ENCODE results near the gene VPS37C. TPM values are rescaled to one million over a fixed set of nuclear protein-coding genes. Genes with fewer than 3 reads are reported as not detected.

VPS37C gene
- polyA plus RNA-seq, 1 donor from 2014 or later = 2.0 TPM

DNA sequence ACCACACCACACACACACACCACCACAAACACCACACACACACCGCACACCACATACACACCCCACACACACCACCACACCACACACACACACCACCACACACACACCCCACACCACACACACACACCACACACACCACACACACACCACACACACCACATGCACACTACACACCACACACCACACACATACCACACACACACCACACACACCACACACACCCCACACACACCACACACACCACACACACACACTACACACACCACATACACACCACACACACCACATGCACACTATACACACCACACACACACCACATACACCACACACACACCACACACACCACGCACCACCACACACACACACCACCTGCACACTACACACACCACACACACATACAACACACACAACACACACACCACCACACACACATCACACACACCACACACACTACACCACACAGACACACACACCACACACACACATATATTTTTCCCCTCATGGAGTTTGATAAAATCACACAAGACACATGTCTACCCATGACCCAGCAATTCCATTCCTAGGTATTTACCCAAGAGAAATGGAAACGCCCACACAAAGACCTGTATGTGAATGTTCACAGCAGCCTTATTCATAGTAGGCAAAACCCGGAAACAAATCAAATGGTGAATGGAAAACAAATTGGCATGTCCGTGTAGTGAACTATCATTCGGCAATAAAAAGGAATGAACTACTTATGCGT, 44.6 kb downstream of the VPS37C start:
- Mint-ChIP-seq H3K4me1 (peaks cover 7 to 10% (median 9%) of the 10 kb centered on the region in 3 donors), H3K27ac (no peak overlapping the region), H3K9me3 (no peaks in the 10 kb centered on the region), H3K4me3 (no peak overlapping the region), H3K27me3 (no peaks in the 10 kb centered on the region), H3K36me3 (no peaks in the 10 kb centered on the region)

DNA sequence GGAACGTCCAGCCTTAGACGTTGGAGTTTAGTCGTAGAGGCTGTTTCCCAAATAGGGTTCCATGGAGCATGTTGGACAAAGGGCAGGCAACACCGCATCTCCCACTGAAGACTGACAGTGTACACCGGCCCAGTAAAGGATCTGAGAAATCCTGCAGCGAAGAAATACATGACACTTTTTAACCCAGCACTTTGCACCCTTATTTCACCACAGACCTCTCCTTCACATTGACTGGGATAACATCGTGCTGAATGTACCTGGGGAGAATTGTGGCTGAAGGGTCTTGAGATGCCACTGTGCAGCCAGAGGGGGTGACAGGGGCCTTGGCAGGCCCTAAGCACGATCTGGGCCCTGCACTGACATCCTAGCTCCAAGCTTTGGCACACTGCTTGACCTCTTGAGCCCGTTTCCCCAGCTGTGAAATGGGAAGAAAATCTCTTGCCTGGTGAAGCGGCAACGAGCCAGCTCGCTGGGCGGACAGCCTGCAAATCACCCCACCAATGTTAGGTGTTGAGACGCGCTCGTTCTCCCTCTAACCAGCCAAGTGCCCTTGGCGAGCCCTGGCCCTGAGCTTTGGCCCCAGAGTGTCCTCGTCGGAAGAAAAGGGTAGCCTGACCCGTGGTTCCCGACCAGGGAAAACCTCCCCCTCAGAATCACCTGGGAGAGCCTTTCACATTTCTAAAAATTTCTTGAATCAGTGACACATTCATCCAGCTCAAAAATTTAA, 45.6 kb downstream of the VPS37C start:
- Mint-ChIP-seq H3K4me1 (peaks cover 7 to 10% (median 9%) of the 10 kb centered on the region in 3 donors), H3K27ac (peak overlapping the region in 2 of 3 donors; percentile 22 to 53), H3K4me3 (no peak overlapping the region), H3K27me3 (no peaks in the 10 kb centered on the region), H3K9me3 (no peaks in the 10 kb centered on the region), H3K36me3 (no peaks in the 10 kb centered on the region)

DNA sequence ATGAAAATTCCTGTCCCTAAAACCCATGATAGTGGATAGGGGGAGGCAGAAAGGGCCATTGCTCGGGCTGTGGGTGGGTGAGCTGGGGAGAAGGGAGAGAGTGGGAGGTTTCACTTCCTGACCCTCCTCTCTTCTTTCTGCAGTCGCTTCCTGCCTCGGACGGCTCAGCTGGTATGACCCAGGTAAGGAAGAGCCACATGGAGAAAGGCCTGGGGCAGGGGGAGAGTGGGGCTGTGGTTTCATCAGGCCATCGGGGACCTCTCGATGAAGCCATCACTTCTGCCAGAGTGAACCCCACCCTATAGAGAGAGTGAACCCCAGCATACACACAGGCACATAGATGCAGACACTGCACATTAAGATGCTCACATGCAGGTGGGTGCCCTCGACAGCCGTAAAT, 46.3 kb downstream of the VPS37C start:
- Mint-ChIP-seq H3K27me3 (no peaks in the 10 kb centered on the region), H3K9me3 (no peaks in the 10 kb centered on the region), H3K36me3 (no peaks in the 10 kb centered on the region), H3K4me1 (peaks cover 7 to 10% (median 9%) of the 10 kb centered on the region in 3 donors), H3K27ac (peak overlapping the region in 2 of 3 donors; percentile 22 to 63), H3K4me3 (peak overlapping the region in 1 of 4 donors; percentile 63)

DNA sequence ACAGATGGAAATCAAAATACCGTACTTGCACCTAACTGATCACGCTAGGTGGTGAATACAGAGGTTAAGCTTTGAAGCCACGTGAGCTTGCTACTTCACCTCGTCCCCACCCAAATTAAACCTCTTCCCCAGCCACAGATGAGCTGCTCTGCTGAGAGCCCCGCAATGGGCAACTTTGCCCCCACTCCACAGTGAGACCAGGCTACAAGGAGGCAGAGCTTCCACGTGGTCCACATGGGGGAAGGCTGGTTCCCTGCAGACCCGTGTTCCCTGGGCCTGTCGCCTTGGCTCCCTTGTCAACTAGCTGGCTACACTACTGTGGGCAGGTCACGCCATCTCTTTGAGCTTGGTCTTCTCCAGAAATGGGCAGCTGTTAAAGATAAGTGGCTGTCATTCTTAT, 48.0 kb downstream of the VPS37C start:
- no peaks in the 10 kb centered on the region for H3K36me3 Mint-ChIP-seq
- H3K4me1 Mint-ChIP-seq = peaks cover 7 to 9% (median 7%) of the 10 kb centered on the region in 3 donors
- no peak overlapping the region for H3K27ac Mint-ChIP-seq
- no peaks in the 10 kb centered on the region for H3K27me3 Mint-ChIP-seq
- peak overlapping the region in 1 of 4 donors; percentile 60 for H3K4me3 Mint-ChIP-seq
- H3K9me3 Mint-ChIP-seq = no peaks in the 10 kb centered on the region

DNA sequence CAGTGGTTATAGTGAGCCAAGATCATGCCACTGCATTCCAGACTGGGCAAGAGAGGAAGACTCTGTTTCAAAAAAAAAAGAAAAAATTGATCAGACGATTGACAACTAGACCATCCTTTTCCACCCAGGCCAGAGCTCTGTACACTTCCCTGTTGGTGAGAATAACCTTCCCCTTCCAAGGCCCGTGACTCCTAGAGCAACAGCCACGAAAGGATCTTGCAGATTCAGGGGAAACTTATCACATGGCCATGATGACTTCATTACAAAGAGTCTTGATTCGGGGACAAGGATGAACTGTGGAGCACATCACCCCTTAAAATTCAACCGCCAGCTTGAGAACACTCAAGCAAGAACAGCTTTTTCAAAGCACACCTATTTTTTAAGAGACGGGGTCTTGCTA, 48.7 kb downstream of the VPS37C start:
- Mint-ChIP-seq H3K27ac (no peak overlapping the region), H3K4me3 (no peak overlapping the region), H3K36me3 (no peaks in the 10 kb centered on the region), H3K4me1 (peaks cover 7 to 9% (median 7%) of the 10 kb centered on the region in 3 donors), H3K9me3 (no peaks in the 10 kb centered on the region), H3K27me3 (no peaks in the 10 kb centered on the region)

DNA sequence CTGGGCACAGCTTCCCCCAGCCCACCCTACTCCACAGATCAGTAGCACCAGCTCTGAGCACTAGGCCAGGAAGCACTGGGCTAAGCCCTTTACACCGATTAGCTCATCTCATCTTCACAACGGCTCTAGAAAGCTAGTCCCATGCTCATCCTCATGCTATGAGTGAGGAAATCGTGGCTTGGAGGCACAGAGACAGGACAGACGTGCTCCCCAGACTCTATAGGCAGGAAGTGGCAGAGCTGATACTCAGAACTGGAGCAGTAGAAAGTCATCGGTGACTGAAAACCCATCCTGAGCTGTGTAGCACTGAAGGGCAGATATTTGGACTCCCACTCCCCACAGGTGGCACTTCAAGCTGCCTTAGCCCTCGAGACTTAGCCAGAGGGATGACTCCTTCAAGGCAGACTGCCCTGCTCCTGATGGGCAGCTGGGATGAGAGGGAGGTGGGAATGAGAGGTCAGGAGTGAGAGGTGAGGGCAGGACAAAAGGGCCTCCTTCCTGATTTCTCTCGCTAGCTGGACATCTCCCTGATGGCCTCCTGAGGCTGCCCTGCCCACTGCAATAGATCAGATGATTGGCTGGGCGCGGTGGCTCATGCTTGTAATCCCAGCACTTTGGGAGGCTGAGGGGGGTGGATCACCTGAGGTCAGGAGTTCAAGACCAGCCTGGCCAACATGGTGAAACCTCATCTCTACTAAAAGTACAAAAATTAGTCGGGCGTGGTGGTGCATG, 49.3 kb downstream of the VPS37C start:
- Mint-ChIP-seq H3K9me3 (no peaks in the 10 kb centered on the region), H3K27me3 (no peaks in the 10 kb centered on the region), H3K4me3 (peak overlapping the region in 2 of 4 donors; percentile 21 to 32), H3K36me3 (no peaks in the 10 kb centered on the region), H3K27ac (peak overlapping the region in 1 of 3 donors; percentile 78), H3K4me1 (peaks cover 6 to 9% (median 7%) of the 10 kb centered on the region in 3 donors)

DNA sequence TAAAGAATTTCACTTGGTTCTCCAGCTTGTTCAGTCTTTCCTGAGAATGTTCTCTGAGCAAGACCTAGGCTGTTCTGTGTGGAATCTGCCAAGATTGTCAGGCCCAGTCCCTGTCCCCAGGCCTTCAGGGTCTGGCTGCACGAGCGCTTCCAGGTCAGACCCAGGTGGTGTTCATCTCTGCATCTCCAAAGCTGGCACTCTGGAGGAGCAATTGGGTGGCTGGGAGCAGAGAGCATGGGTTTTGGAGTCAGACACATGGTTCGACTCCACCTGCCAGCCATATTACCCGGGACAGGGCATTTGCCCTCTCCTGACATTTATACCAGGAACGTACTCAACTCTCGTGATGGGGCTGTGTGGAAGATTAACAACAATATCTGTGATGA, 50.2 kb downstream of the VPS37C start:
- no peaks in the 10 kb centered on the region for H3K27me3 Mint-ChIP-seq
- no peak overlapping the region for H3K27ac Mint-ChIP-seq
- H3K4me1 Mint-ChIP-seq = peaks cover 2 to 9% (median 7%) of the 10 kb centered on the region in 3 donors
- H3K36me3 Mint-ChIP-seq = no peaks in the 10 kb centered on the region
- no peaks in the 10 kb centered on the region for H3K9me3 Mint-ChIP-seq
- H3K4me3 Mint-ChIP-seq = no peak overlapping the region

DNA sequence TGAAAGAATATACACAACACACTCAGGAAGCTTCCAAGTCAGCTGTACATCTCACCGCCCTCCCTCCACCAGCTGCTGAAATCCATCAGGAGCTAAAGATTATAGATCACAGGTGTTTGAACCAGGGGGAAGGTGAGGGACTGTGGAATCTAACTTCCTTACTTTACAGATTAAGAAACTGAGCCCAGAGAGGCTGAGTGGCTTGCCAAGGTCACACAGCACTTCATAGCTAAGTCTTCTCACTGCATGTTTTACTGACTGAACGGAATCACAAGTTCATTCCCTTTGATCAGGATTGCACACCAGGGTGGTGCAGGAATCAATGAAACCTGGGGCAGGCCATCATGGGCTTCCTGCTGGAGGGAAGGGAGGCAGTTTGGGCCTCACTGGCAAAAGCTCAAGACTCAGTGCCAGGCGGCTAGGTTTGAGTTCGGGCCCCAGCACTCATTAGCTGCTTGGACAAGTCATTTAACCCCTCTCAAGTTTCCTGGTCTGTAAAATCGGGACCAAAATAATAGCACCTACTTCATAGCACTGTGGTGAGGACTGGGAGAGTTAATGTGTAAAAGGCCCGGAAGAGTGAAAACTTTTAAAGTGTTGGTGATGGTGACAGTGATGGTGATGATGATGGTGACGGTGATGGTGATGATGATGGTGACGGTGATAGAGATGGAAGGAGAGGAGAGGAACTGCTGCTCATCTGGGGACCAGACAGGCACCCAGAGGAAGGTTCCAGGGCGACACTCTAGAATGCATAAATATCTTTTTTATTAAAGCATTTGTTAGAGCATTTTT, 50.8 kb downstream of the VPS37C start:
- Mint-ChIP-seq H3K27me3 (no peaks in the 10 kb centered on the region), H3K27ac (peak overlapping the region in 1 of 3 donors; percentile 92), H3K9me3 (no peaks in the 10 kb centered on the region), H3K36me3 (no peaks in the 10 kb centered on the region), H3K4me3 (no peak overlapping the region), H3K4me1 (peaks cover 2 to 9% (median 7%) of the 10 kb centered on the region in 3 donors)

DNA sequence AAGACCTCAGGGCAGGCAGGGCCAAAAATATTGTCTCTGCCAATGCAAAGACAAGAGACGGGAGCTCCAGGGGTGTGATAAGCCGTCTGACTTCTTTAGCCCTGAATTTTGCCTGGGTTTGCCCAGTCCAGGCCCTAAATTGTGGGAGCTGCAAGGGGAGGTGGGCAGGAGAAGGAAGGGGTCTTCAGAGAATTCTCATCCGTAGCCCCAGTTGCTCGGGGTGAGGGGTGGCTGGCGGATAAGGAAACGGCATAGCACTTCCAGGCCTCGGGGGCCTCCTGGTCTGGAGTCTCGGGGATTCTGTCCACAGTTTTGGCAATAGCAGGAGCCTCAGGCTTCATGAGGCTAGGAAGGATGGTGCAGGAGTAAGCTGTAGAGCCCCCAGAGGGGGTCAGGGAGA, 51.6 kb downstream of the VPS37C start:
- H3K36me3 Mint-ChIP-seq = no peaks in the 10 kb centered on the region
- H3K4me1 Mint-ChIP-seq = peaks cover 0 to 5% (median 3%) of the 10 kb centered on the region in 3 donors
- no peaks in the 10 kb centered on the region for H3K27me3 Mint-ChIP-seq
- H3K9me3 Mint-ChIP-seq = no peaks in the 10 kb centered on the region
- H3K27ac Mint-ChIP-seq = peak overlapping the region in 1 of 3 donors; percentile 76
- H3K4me3 Mint-ChIP-seq = no peak overlapping the region

DNA sequence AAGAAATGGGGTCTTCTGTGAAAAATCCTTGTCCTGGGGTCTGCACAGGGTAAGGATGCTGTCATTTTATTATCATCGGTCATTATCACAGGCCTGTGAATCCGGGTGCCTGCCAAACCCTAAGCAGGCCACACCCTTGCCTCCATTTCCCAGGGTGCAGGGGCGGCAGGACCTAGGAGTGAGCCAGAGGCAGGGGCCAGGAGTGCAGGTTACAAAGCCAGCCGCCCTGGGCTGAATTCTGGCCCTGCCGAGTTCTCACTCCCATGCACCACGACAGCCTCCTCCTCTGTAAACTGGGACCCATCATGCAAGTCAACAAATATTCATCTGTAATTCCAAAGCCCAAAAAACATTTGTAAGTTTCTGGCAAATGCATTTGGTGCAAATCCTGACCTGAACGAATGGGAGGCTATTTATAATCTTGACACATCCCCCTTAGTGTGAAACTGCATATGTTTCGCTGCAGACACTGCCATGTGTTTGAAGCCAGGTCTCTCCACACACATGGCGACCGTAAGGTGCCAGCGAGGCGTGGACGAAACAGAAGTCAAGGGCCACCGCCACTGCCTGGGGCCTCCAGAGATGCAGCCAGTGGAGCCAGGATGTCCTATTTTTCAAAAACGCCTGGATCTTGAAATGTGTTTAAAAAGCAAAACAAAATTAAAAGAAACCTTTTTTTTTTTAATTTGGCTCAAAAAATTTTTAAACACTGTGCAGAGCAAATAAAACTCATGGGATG, 52.2 kb downstream of the VPS37C start:
- Mint-ChIP-seq H3K36me3 (no peaks in the 10 kb centered on the region), H3K4me1 (peaks cover 0 to 3% (median 2%) of the 10 kb centered on the region in 3 donors), H3K27ac (peak overlapping the region in 1 of 3 donors; percentile 46), H3K4me3 (no peak overlapping the region), H3K27me3 (no peaks in the 10 kb centered on the region), H3K9me3 (no peaks in the 10 kb centered on the region)

DNA sequence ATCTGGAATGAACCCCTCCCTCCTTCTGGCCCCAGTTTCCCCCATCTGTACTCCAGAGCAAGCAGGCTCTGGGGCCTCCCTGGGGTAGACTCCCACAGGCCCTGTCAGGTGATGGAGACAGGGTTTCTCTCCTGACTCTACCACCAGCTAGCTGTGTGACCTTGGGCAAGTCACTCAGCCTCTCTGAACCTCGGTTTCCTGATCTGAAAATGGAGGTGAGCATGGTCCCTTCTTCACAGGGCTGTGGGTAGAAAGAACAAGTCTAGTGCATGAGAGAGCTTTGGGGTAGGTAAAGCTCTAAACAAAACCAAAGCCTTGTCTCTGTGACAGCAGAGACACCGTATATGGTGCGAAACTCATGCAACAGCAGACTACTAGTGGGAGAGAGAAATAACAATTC, 53.3 kb downstream of the VPS37C start:
- H3K4me1 Mint-ChIP-seq = peaks cover 2 to 3% (median 2%) of the 10 kb centered on the region in 3 donors
- no peaks in the 10 kb centered on the region for H3K27me3 Mint-ChIP-seq
- no peak overlapping the region for H3K27ac Mint-ChIP-seq
- H3K9me3 Mint-ChIP-seq = no peaks in the 10 kb centered on the region
- no peaks in the 10 kb centered on the region for H3K36me3 Mint-ChIP-seq
- H3K4me3 Mint-ChIP-seq = no peak overlapping the region

DNA sequence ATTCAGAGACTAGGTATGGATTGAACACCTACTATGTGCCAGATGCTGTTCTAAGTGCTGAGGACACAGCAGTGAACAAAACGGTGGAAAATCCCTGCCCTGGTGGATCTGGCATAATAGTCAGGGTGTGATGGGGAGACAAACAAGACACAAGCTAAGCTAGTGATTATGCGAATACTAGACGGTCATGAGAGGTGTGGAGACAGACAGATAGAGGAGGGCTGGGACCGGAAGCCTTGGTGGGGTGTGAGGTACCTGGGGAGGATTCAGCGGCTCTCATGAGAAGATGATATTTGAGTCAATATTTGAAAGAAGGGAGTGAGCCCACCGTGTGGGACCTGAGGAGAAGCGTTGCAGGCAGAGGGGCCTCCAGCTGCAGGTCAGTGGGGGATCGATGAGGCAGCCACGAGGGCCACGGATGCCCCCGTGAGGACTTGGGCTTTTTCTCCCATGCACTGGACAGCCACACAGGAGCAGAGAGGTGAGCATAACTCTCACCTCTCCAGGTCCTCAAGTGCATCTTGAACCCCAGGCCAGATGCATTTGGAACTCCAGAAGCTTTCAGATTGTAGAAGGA, 54.2 kb downstream of the VPS37C start:
- peak overlapping the region in 1 of 3 donors; percentile 60 for H3K27ac Mint-ChIP-seq
- H3K4me3 Mint-ChIP-seq = no peak overlapping the region
- no peaks in the 10 kb centered on the region for H3K27me3 Mint-ChIP-seq
- no peaks in the 10 kb centered on the region for H3K9me3 Mint-ChIP-seq
- peaks cover 0 to 3% (median 1%) of the 10 kb centered on the region in 3 donors for H3K4me1 Mint-ChIP-seq
- no peaks in the 10 kb centered on the region for H3K36me3 Mint-ChIP-seq

DNA sequence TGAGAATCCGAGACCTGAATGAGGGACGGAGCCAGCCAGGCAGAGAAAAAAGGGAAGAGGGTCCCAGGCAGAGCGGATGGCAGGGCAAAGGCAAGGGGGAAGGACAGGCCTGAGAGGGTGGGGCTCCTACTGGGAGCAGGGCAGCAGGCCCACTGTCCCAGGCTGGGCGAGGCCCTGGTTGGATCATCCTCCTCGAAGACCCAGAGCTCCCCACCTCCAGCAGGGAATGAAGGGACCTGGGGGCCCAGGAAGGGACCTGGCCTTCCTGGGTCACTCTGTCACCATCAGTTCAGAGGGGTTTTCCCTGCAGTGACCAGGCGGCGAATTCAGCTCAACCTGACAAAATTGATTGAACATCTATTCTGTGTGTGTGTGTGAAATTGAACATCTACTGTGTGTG, 54.9 kb downstream of the VPS37C start:
- Mint-ChIP-seq H3K27me3 (no peaks in the 10 kb centered on the region), H3K9me3 (no peaks in the 10 kb centered on the region), H3K36me3 (no peaks in the 10 kb centered on the region), H3K4me3 (no peak overlapping the region), H3K27ac (peak overlapping the region in 1 of 3 donors; percentile 60), H3K4me1 (peaks cover 0 to 3% (median 0%) of the 10 kb centered on the region in 3 donors)

DNA sequence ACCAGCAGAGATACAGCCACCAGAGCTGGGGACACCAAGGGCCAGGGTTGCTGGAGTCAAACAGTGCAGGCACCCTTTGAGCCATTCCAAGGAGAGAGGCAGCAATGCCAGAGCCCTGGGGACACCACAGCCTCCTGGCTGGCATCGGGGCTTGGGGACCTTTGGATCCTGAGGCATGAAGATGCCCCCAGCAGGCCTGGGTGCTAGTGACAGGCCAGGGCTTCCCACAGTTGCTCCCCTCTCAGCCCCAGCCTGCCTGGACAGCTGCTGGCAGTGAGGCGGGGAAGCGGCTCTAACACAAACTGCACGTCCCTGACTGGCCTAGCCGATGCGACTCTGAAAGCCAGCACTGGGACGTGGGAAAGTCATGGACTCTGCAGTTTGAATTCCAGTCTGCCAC, 56.3 kb downstream of the VPS37C start:
- no peaks in the 10 kb centered on the region for H3K9me3 Mint-ChIP-seq
- H3K27me3 Mint-ChIP-seq = no peaks in the 10 kb centered on the region
- H3K4me3 Mint-ChIP-seq = no peak overlapping the region
- no peak overlapping the region for H3K27ac Mint-ChIP-seq
- no peaks in the 10 kb centered on the region for H3K36me3 Mint-ChIP-seq
- H3K4me1 Mint-ChIP-seq = peaks cover 0 to 3% (median 0%) of the 10 kb centered on the region in 3 donors
